ENCODE results near the gene BEX4.

The BEX4 gene

GRCh38 chrX:103236296-103236695 is 21.4 kb downstream of the BEX4 start:
- Histone ChIP-seq H3K4me1 (ENCODE audit: control insufficient read depth, insufficient read depth, low read length) (no peaks in the 10 kb centered on the region), H3K27ac (ENCODE audit: low read length) (no peak overlapping the region), H3K9me3 (ENCODE audit: control insufficient read depth in 2 of 2, low read length in 2 of 2) (no peaks in the 10 kb centered on the region), H3K9ac (ENCODE audit: low read length in 2 of 2) (no peak overlapping the region), H3K27me3 (ENCODE audit: control insufficient read depth in 1 of 2, insufficient read depth in 2 of 2, low read length in 2 of 2) (peaks cover 0 to 3% of the 10 kb centered on the region in 2 donors), H3K36me3 (ENCODE audit: control insufficient read depth in 2 of 2, insufficient read depth in 2 of 2, low read length in 2 of 2) (no peaks in the 10 kb centered on the region), H3K4me3 (ENCODE audit: low read length in 2 of 2) (no peak overlapping the region)

- no peak overlapping the region for H3K4me3 ChIP-seq (ENCODE audit: low read length in 2 of 2)
- no peaks in the 10 kb centered on the region for H3K36me3 ChIP-seq (ENCODE audit: control insufficient read depth in 2 of 2, insufficient read depth in 2 of 2, low read length in 2 of 2)
- H3K9me3 ChIP-seq (ENCODE audit: control insufficient read depth in 2 of 2, low read length in 2 of 2), result no peaks in the 10 kb centered on the region
- no peak overlapping the region for H3K9ac ChIP-seq (ENCODE audit: low read length in 2 of 2)
- no peak overlapping the region for H3K27ac ChIP-seq (ENCODE audit: low read length)
- H3K27me3 ChIP-seq (ENCODE audit: control insufficient read depth in 1 of 2, insufficient read depth in 2 of 2, low read length in 2 of 2), result peaks cover 0 to 13% of the 10 kb centered on the region in 2 donors
- H3K4me1 ChIP-seq (ENCODE audit: control insufficient read depth, insufficient read depth, low read length), result no peaks in the 10 kb centered on the region
Measured at GRCh38 chrX:103240155-103240554, 25.2 kb downstream of the BEX4 start.

GRCh38 chrX:103248553-103248952 is 33.6 kb downstream of the BEX4 start:
- no peaks in the 10 kb centered on the region for H3K27me3 ChIP-seq (ENCODE audit: control insufficient read depth in 1 of 2, insufficient read depth in 2 of 2, low read length in 2 of 2)
- no peaks in the 10 kb centered on the region for H3K36me3 ChIP-seq (ENCODE audit: control insufficient read depth in 2 of 2, insufficient read depth in 2 of 2, low read length in 2 of 2)
- no peak overlapping the region for H3K9ac ChIP-seq (ENCODE audit: low read length in 2 of 2)
- H3K4me3 ChIP-seq (ENCODE audit: low read length in 2 of 2), result no peak overlapping the region
- H3K9me3 ChIP-seq (ENCODE audit: control insufficient read depth in 2 of 2, low read length in 2 of 2), result no peaks in the 10 kb centered on the region
- peaks cover 3% of the 10 kb centered on the region for H3K4me1 ChIP-seq (ENCODE audit: control insufficient read depth, insufficient read depth, low read length)
- no peak overlapping the region for H3K27ac ChIP-seq (ENCODE audit: low read length)

DNA sequence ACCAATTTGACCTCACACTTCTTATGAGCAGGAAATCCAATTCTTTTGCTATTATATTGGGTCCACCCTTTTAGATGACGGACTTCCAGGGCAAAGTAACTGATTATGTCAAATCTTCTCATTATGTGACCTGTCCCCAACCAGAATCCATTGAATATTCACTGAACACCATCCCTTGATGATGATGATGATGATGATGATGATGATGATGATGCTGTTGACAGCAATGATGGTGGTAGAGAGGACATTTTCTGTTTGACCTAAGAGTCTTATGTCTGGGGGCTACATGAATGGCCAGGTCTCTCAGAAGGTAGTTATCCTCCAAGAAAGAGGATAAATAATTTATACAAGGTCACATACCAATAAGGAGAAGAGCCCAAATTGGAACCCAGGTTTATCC is 34.9 kb downstream of the BEX4 start:
- H3K27ac ChIP-seq (ENCODE audit: low read length), result no peak overlapping the region
- no peaks in the 10 kb centered on the region for H3K9me3 ChIP-seq (ENCODE audit: control insufficient read depth in 2 of 2, low read length in 2 of 2)
- no peak overlapping the region for H3K4me3 ChIP-seq (ENCODE audit: low read length in 2 of 2)
- peaks cover 0 to 5% of the 10 kb centered on the region in 2 donors for H3K27me3 ChIP-seq (ENCODE audit: control insufficient read depth in 1 of 2, insufficient read depth in 2 of 2, low read length in 2 of 2)
- H3K9ac ChIP-seq (ENCODE audit: low read length in 2 of 2), result no peak overlapping the region
- H3K36me3 ChIP-seq (ENCODE audit: control insufficient read depth in 2 of 2, insufficient read depth in 2 of 2, low read length in 2 of 2), result no peaks in the 10 kb centered on the region
- H3K4me1 ChIP-seq (ENCODE audit: control insufficient read depth, insufficient read depth, low read length), result peaks cover 5% of the 10 kb centered on the region

GRCh38 chrX:103250977-103251376 is 36.1 kb downstream of the BEX4 start:
- no peak overlapping the region for H3K9ac ChIP-seq (ENCODE audit: low read length in 2 of 2)
- H3K9me3 ChIP-seq (ENCODE audit: control insufficient read depth in 2 of 2, low read length in 2 of 2), result no peaks in the 10 kb centered on the region
- H3K27me3 ChIP-seq (ENCODE audit: control insufficient read depth in 1 of 2, insufficient read depth in 2 of 2, low read length in 2 of 2), result peaks cover 0 to 5% of the 10 kb centered on the region in 2 donors
- no peak overlapping the region for H3K27ac ChIP-seq (ENCODE audit: low read length)
- peaks cover 5% of the 10 kb centered on the region for H3K4me1 ChIP-seq (ENCODE audit: control insufficient read depth, insufficient read depth, low read length)
- H3K4me3 ChIP-seq (ENCODE audit: low read length in 2 of 2), result no peak overlapping the region
- H3K36me3 ChIP-seq (ENCODE audit: control insufficient read depth in 2 of 2, insufficient read depth in 2 of 2, low read length in 2 of 2), result no peaks in the 10 kb centered on the region

DNA sequence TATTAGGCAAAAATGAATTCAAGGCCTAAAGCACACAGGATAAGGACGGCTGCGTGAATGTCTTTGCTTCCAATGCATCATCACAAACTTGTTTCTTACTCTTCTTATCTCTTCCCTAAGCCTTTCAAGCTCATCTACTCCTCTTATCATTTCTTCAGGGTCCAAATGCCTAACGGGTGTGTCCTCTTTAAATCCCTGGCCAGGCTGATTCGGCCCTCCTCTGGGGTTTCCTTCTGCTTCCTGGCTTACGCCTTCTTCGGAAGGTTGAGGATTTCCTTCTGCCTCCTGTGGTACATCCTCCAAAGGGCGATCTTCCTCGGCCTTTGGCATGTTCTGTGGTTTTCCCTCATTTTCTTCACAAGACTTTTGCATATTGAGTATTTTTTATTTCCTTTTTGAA is 38.7 kb downstream of the BEX4 start:
- Histone ChIP-seq H3K9ac (ENCODE audit: low read length in 2 of 2) (peak overlapping the region; percentile 82 to 84), H3K4me3 (ENCODE audit: low read length in 2 of 2) (peak overlapping the region; percentile 69 to 84)

DNA sequence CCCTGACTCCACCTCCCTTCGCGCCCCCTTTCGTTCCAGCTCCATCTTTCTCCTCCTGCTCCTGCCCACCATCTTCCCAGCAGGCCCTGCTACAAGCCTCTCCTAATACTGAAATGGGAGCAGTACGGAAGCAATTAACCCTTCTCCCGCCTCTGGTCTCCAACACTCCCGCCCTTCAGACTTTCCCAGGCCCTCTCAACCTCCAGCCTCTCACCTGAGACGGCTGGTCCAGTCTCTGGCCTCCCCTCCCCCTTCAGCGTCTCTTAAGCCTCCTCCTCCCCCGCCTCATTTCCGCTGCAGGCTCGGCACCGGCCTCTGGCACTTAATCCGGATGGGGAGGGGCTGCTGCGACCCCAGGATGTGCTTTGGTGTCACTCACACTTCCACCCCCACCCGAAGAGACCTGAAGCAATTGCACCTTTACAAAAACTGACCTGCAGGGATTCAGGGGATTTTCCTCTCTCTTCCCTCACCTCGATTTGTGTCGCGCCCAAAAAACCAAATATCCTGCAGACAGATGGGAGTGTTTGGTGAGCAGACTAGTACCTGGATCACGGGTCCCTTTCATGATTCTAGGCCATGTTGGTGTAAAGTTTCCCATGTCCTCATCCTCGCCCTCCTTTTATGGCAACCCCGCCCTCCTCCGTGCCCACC is 39.4 kb downstream of the BEX4 start:
- H3K9me3 ChIP-seq (ENCODE audit: control insufficient read depth in 2 of 2, low read length in 2 of 2), result no peaks in the 10 kb centered on the region
- H3K4me3 ChIP-seq (ENCODE audit: low read length in 2 of 2), result peak overlapping the region; percentile 69 to 84
- H3K9ac ChIP-seq (ENCODE audit: low read length in 2 of 2), result peak overlapping the region; percentile 82 to 84

More for the DNA sequence above, 38.7 kb downstream of the BEX4 start:
- Histone ChIP-seq H3K4me1 (ENCODE audit: control insufficient read depth, insufficient read depth, low read length) (peaks cover 5% of the 10 kb centered on the region), H3K27me3 (ENCODE audit: control insufficient read depth in 1 of 2, insufficient read depth in 2 of 2, low read length in 2 of 2) (peaks cover 0 to 5% of the 10 kb centered on the region in 2 donors), H3K9me3 (ENCODE audit: control insufficient read depth in 2 of 2, low read length in 2 of 2) (no peaks in the 10 kb centered on the region), H3K27ac (ENCODE audit: low read length) (peak overlapping the region; percentile 83), H3K36me3 (ENCODE audit: control insufficient read depth in 2 of 2, insufficient read depth in 2 of 2, low read length in 2 of 2) (no peaks in the 10 kb centered on the region)

DNA sequence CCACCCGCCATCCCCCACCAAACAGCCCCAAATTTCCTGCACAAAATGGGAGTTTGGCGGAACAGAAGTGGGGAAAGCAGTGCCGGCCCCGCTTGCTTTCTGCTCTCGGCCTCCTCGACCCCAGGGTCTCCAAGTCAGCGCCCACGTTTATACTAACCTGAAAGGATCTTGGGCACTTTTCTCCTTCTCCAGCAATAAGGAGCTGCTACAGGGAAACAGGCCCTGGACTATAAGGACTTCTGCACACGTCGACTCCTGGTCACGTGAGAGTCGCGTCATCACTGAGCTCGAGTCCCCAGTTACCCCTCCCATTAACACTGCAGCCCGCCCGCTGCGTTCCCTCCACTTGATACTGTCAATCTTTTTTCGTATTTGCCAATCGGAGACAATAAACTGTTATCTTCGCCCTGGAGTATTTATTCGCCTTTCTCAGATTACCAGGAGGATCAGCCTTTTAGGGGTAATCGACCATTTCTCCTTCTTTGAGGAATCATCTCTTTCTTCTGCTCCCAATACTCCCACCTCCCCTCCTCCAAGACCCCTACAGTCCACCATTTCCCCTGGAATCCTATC is 40.1 kb downstream of the BEX4 start, which contains the start of gene TCEAL8:
Gene TCEAL8, minus strand, starts transcription at position 235 of the 573 bp plus-strand sequence. CDS start 1,176 bp downstream, outside the sequence.
- Histone ChIP-seq H3K27me3 (ENCODE audit: control insufficient read depth in 1 of 2, insufficient read depth in 2 of 2, low read length in 2 of 2) (peaks cover 0 to 5% of the 10 kb centered on the region in 2 donors), H3K27ac (ENCODE audit: low read length) (peak within 1 kb of the TSS; percentile 83), H3K4me3 (ENCODE audit: low read length in 2 of 2) (peak within 1 kb of the TSS; percentile 69 to 84), H3K9me3 (ENCODE audit: control insufficient read depth in 2 of 2, low read length in 2 of 2) (no peaks in the 10 kb centered on the region), H3K4me1 (ENCODE audit: control insufficient read depth, insufficient read depth, low read length) (peaks cover 5% of the 10 kb centered on the region), H3K9ac (ENCODE audit: low read length in 2 of 2) (peak within 1 kb of the TSS; percentile 82 to 84), H3K36me3 (ENCODE audit: control insufficient read depth in 2 of 2, insufficient read depth in 2 of 2, low read length in 2 of 2) (no peaks in the 10 kb centered on the region)

More for the DNA sequence above, 39.4 kb downstream of the BEX4 start:
- Histone ChIP-seq H3K4me1 (ENCODE audit: control insufficient read depth, insufficient read depth, low read length) (peaks cover 5% of the 10 kb centered on the region), H3K27ac (ENCODE audit: low read length) (peak overlapping the region; percentile 83), H3K27me3 (ENCODE audit: control insufficient read depth in 1 of 2, insufficient read depth in 2 of 2, low read length in 2 of 2) (peaks cover 0 to 5% of the 10 kb centered on the region in 2 donors), H3K36me3 (ENCODE audit: control insufficient read depth in 2 of 2, insufficient read depth in 2 of 2, low read length in 2 of 2) (no peaks in the 10 kb centered on the region)

DNA sequence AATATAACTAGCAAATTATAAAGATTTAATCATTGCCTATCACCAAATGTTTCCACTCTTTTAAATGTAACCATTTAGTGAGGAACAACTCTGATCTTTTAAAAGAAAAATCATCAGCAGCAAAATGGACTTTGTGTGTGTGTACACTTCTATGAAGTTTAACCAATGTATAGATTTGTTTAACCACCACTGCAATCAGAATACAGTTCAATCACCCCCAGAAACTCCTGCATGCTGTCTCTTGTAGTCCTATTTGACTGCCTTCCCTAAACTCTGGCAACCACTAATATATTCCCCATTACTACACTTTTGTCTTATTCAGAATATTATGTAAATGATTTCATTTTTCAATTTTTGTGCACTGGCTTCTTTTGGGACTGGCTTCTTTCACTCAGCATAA is 41.7 kb downstream of the BEX4 start:
- Histone ChIP-seq H3K9ac (ENCODE audit: low read length in 2 of 2) (no peak overlapping the region), H3K27ac (ENCODE audit: low read length) (no peak overlapping the region), H3K27me3 (ENCODE audit: control insufficient read depth in 1 of 2, insufficient read depth in 2 of 2, low read length in 2 of 2) (peaks cover 0 to 5% of the 10 kb centered on the region in 2 donors), H3K4me1 (ENCODE audit: control insufficient read depth, insufficient read depth, low read length) (peaks cover 5% of the 10 kb centered on the region), H3K4me3 (ENCODE audit: low read length in 2 of 2) (no peak overlapping the region), H3K36me3 (ENCODE audit: control insufficient read depth in 2 of 2, insufficient read depth in 2 of 2, low read length in 2 of 2) (no peaks in the 10 kb centered on the region), H3K9me3 (ENCODE audit: control insufficient read depth in 2 of 2, low read length in 2 of 2) (no peaks in the 10 kb centered on the region)

- H3K4me3 ChIP-seq (ENCODE audit: low read length in 2 of 2), result no peak overlapping the region
- H3K27ac ChIP-seq (ENCODE audit: low read length), result no peak overlapping the region
- H3K4me1 ChIP-seq (ENCODE audit: control insufficient read depth, insufficient read depth, low read length), result peaks cover 5% of the 10 kb centered on the region
- H3K9ac ChIP-seq (ENCODE audit: low read length in 2 of 2), result no peak overlapping the region
- no peaks in the 10 kb centered on the region for H3K36me3 ChIP-seq (ENCODE audit: control insufficient read depth in 2 of 2, insufficient read depth in 2 of 2, low read length in 2 of 2)
- no peaks in the 10 kb centered on the region for H3K9me3 ChIP-seq (ENCODE audit: control insufficient read depth in 2 of 2, low read length in 2 of 2)
- peaks cover 0 to 5% of the 10 kb centered on the region in 2 donors for H3K27me3 ChIP-seq (ENCODE audit: control insufficient read depth in 1 of 2, insufficient read depth in 2 of 2, low read length in 2 of 2)
Measured at GRCh38 chrX:103258275-103258674, 43.4 kb downstream of the BEX4 start.

Data from stomach smooth muscle (tissue), 2 donors.